ENCODE results near the gene ZDHHC6.
"Not testable (repeated sequence)": the region's sequence is repeated elsewhere in the genome, so short reads cannot be mapped to it uniquely, and the experiment has no call there.

ZDHHC6 gene

GRCh38 chr10:112388548-112388947 is 58.2 kb downstream of the ZDHHC6 start:
- DNase-seq: no peak

- not testable (repeated sequence) for DNase-seq
Measured at GRCh38 chr10:112388056-112388455, 58.7 kb downstream of the ZDHHC6 start.

- DNase-seq: no peak
Measured at GRCh38 chr10:112385201-112385600, 61.5 kb downstream of the ZDHHC6 start.

- DNase-seq: no peak
Measured at GRCh38 chr10:112384141-112384540, 62.6 kb downstream of the ZDHHC6 start.

GRCh38 chr10:112383325-112383724 is 63.4 kb downstream of the ZDHHC6 start:
- DNase-seq: no peak

GRCh38 chr10:112382515-112383235 is 64.0 kb downstream of the ZDHHC6 start:
- no peak for DNase-seq
